Stimulated activated CD8-positive, alpha-beta memory T cell treated with anti-CD3 and anti-CD28 coated beads, Interleukin-4, amount 100 ng/mL, for 48 hours (primary cell): ENCODE data around the gene ADCK2.
"Not testable (repeated sequence)": the region's sequence is repeated elsewhere in the genome, so short reads cannot be mapped to it uniquely, and the experiment has no call there.

Source experiments
- DNase-seq: peaks from one replicate; pipeline ENCODE4 v3.0.0-alpha.2; 2020

ADCK2 gene

GRCh38 chr7:140696024-140696679, 23.4 kb downstream of the ADCK2 start:
- DNase-seq: peak; percentile 98

GRCh38 chr7:140696680-140697446, 24.1 kb downstream of the ADCK2 start, which contains the start of gene NDUFB2:
Gene NDUFB2, plus strand, starts transcription at chr7:140696708. Its CDS starts 37 bp downstream, at chr7:140696745.
- peak; percentile 79 for DNase-seq

- DNase-seq: no peak
Observed at GRCh38 chr7:140697447-140698143, 24.9 kb downstream of the ADCK2 start.

- no peak for DNase-seq
Observed at GRCh38 chr7:140698477-140698876, 25.7 kb downstream of the ADCK2 start.

GRCh38 chr7:140702774-140703173, 30.0 kb downstream of the ADCK2 start:
- no peak for DNase-seq

GRCh38 chr7:140704205-140704604, 31.5 kb downstream of the ADCK2 start:
- DNase-seq: no peak

GRCh38 chr7:140707132-140707531, 34.4 kb downstream of the ADCK2 start:
- no peak for DNase-seq

- not testable (repeated sequence) for DNase-seq
Observed at GRCh38 chr7:140708764-140709163, 36.0 kb downstream of the ADCK2 start.

GRCh38 chr7:140712392-140712791, 39.6 kb downstream of the ADCK2 start:
- DNase-seq: not testable (repeated sequence)

GRCh38 chr7:140714331-140715040, 41.7 kb downstream of the ADCK2 start:
- no peak for DNase-seq

- DNase-seq: no peak
Observed at GRCh38 chr7:140719721-140720120, 47.0 kb downstream of the ADCK2 start.

- no peak for DNase-seq
Observed at GRCh38 chr7:140722254-140722653, 49.5 kb downstream of the ADCK2 start.

GRCh38 chr7:140723006-140723405, 50.3 kb downstream of the ADCK2 start:
- DNase-seq: peak; percentile 47

- no peak for DNase-seq
Observed at GRCh38 chr7:140723574-140723973, 50.8 kb downstream of the ADCK2 start.

GRCh38 chr7:140724706-140725105, 52.0 kb downstream of the ADCK2 start:
- DNase-seq: no peak

- DNase-seq: no peak
Observed at GRCh38 chr7:140726281-140726680, 53.5 kb downstream of the ADCK2 start.

GRCh38 chr7:140732416-140732815, 59.7 kb downstream of the ADCK2 start:
- DNase-seq: no peak

GRCh38 chr7:140734096-140734495, 61.4 kb downstream of the ADCK2 start:
- no peak for DNase-seq

- no peak for DNase-seq
Observed at GRCh38 chr7:140734729-140735128, 62.0 kb downstream of the ADCK2 start.

GRCh38 chr7:140738280-140738679, 65.5 kb downstream of the ADCK2 start:
- no peak for DNase-seq

- DNase-seq: not testable (repeated sequence)
Observed at GRCh38 chr7:140743255-140743654, 70.5 kb downstream of the ADCK2 start.

GRCh38 chr7:140744005-140744404, 71.3 kb downstream of the ADCK2 start:
- DNase-seq: no peak
